Central memory CD8-positive, alpha-beta T cell (primary cell): ENCODE measurements around the gene TRIM47.

Source experiments
- ATAC-seq: fragments of 150-1000 bp; cut with Tn5 transposase; replicated peaks from 2 replicates; pipeline ENCODE4 v1.10.0; 2022; ENCODE audit warnings: mild to moderate bottlenecking, moderate FRiP score, moderate number of reproducible peaks; ENCODE audit not compliant: poor library complexity, severe bottlenecking; ENCODE audit errors: extremely low read depth
- DNase-seq, 2 donors: peaks; one replicate each; pipeline ENCODE4 v3.0.0; 2021; ENCODE audit warnings: low spot score in 2 of 2
- H3K27ac Mint-ChIP-seq: one replicate; pipeline ENCODE4 v1.8.0; 2022; ENCODE audit warnings: low read depth, mild to moderate bottlenecking, moderate library complexity, mixed read lengths
- H3K27me3 Mint-ChIP-seq: one replicate; pipeline ENCODE4 v1.8.0; 2022; ENCODE audit warnings: mixed read lengths
- H3K36me3 Mint-ChIP-seq: one replicate; pipeline ENCODE4 v1.8.0; 2022; ENCODE audit warnings: mild to moderate bottlenecking, moderate library complexity, mixed read lengths; ENCODE audit not compliant: insufficient read depth
- H3K4me1 Mint-ChIP-seq: one replicate; pipeline ENCODE4 v1.8.0; 2022; ENCODE audit warnings: mixed read lengths
- H3K4me3 Mint-ChIP-seq: one replicate; pipeline ENCODE4 v1.8.0; 2022; ENCODE audit warnings: mild to moderate bottlenecking, moderate library complexity, mixed read lengths
- H3K9me3 Mint-ChIP-seq: one replicate; pipeline ENCODE4 v1.8.0; 2022; ENCODE audit warnings: mixed read lengths

The TRIM47 gene

DNA sequence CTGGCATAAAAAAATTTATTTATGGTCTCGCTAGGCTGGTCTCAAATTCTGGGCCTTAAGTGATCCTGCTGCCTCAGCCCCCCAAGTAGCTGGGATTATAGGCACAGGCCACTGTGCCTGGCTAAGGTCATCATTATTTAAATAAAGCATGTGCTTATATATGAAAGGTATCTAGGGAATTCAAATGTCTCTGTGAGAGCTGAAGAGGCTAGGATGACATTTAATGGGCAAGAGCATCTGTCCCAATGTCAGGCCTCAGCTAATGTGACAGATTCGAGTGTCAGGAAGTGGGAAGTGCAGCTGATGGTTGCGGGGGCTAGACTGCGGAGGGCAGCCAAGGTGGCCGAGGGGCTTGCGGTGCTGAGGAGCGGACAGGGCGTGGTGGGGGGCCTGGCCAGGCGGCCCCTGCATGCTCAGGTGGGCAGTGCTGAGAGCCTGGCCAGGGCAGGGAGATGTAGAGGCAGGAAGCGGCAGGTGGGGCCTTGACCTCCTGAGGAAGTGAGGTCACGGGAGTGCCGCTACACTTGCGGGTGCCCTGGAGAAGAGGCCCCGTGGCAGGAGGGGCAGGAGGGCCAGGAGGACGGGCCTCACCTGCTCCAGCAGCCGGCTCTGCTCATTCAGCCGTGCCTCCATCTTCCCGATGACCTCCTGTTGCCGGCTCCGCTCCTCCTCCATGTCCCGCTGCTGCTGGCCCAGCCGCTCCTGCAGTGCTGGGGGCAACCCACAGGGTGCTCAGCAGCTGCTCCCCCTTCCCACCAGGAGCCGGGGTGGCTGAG is 38.9 kb upstream of the TRIM47 start:
- peak overlapping the region; percentile 16 for H3K4me3 Mint-ChIP-seq
- peak overlapping the region; percentile 19 for H3K27ac Mint-ChIP-seq
- peaks cover 2% of the 10 kb centered on the region for H3K36me3 Mint-ChIP-seq
- H3K9me3 Mint-ChIP-seq: no peaks in the 10 kb centered on the region
- no peaks in the 10 kb centered on the region for H3K27me3 Mint-ChIP-seq
- no peaks in the 10 kb centered on the region for H3K4me1 Mint-ChIP-seq
- no peak for ATAC-seq
- no peak for DNase-seq

DNA sequence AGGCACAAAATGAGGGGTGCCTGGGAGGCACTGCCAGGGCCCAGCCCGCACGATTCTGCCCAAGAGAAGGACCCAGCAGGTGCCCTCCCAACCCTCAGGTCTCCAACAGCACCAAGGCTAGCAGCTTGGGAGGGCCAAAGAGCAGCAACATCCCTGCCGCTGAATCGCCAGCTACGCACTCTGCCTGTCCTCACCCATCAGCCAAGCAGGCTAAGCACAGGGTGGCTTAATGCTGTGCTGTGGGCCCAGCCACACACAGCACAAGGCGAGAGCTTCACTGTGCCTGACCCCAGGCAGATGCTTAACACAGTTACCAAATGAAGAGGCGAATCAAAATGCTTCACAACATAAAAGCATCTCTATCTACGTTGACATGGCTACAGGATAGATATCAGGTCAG is 36.9 kb upstream of the TRIM47 start:
- H3K27me3 Mint-ChIP-seq: no peaks in the 10 kb centered on the region
- H3K27ac Mint-ChIP-seq: no peak overlapping the region
- DNase-seq: no peak
- H3K9me3 Mint-ChIP-seq: no peaks in the 10 kb centered on the region
- no peak overlapping the region for H3K4me3 Mint-ChIP-seq
- H3K36me3 Mint-ChIP-seq: peaks cover 2% of the 10 kb centered on the region
- no peak for ATAC-seq
- no peaks in the 10 kb centered on the region for H3K4me1 Mint-ChIP-seq

DNA sequence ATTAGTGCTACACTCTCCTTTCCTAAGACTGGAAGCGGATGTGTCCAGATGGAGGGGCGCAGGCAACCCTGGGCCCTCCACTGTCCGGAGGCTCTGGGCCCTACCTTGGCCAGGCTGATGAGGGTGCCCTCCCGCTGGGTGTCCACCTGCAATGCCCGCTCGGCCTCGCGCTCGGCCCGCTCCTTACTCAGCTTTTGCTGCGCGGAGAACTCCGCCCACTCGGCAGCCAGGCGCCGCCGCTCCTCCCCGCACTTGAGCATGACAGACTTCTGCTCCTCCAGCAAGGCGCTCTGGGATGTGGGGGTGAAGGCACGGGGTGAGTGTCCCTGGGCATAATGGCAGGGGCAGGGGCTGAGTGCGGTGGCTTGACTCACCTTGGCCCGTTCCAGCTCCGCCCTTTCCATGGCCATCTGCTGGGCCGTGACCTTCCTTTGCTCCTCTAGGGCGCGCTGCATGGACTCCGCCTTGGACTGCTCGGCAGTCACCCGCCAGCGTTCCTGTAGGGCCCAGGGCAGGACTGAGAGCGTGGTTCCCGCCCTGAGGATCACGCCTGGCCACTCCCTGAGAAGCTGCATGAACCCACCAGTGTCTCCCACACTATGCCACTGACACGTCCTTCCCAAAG is 36.4 kb upstream of the TRIM47 start:
- DNase-seq: no peak
- H3K36me3 Mint-ChIP-seq: peaks cover 2% of the 10 kb centered on the region
- no peaks in the 10 kb centered on the region for H3K9me3 Mint-ChIP-seq
- no peaks in the 10 kb centered on the region for H3K27me3 Mint-ChIP-seq
- no peak for ATAC-seq
- H3K27ac Mint-ChIP-seq: no peak overlapping the region
- H3K4me1 Mint-ChIP-seq: no peaks in the 10 kb centered on the region
- H3K4me3 Mint-ChIP-seq: no peak overlapping the region

DNA sequence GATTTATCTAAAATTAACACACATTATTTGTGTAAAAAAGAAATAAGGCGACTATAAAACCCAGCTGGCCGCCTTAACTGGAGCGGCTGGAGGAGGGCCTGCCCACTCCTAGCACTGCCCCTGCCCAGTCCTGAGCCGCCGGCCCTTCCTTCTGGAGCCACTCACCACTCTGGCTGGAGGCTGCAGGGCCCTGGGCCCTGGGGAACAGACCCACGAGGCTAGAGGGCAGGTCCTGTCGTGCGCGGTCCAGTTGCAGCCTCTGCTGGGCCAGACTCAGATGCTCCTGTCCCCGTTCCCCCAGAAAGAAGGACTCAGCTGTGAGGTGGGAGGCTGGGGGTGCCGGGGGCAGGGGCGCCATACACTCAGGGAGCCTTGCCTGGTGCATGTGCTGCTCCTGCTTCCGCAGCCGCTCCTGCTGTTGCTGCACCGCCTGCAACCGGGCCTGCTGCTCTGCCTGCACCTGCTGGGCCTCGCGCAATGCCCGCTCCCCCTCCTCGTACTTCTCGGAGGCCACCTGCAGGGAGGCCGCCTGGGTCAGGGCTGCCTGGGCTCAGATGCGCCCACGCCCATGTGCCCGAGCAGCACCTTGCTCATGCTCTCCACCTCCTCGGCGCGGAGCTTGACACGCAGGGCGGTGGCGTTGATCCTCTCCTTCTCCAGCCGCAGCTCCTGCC is 35.3 kb upstream of the TRIM47 start:
- H3K27me3 Mint-ChIP-seq: no peaks in the 10 kb centered on the region
- no peak overlapping the region for H3K4me3 Mint-ChIP-seq
- DNase-seq (no peak), ATAC-seq (no peak)
- no peaks in the 10 kb centered on the region for H3K9me3 Mint-ChIP-seq
- H3K4me1 Mint-ChIP-seq: no peaks in the 10 kb centered on the region
- H3K27ac Mint-ChIP-seq: no peak overlapping the region
- H3K36me3 Mint-ChIP-seq: peaks cover 2% of the 10 kb centered on the region

DNA sequence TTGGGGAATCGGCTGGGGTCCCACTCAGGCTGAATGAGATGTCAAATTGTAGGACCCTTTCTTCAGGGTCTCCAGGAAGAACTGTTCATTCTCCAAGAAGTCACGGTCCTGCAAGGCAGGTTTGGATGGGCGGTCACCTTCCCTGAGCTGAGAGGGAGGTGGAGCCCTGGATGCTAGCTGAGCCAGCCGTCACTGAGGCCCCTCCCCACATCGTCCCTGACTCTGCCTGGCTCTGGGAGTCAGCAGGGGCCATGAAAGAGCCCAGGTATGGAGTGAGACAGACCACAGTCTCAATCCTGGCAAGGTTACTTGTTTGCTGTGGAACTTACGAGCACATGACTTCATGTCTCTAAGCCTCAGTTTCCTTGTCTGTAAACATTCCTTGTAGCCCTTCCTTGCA is 32.3 kb upstream of the TRIM47 start:
- H3K27ac Mint-ChIP-seq: no peak overlapping the region
- ATAC-seq: no peak
- no peaks in the 10 kb centered on the region for H3K4me1 Mint-ChIP-seq
- no peaks in the 10 kb centered on the region for H3K27me3 Mint-ChIP-seq
- H3K4me3 Mint-ChIP-seq: no peak overlapping the region
- H3K36me3 Mint-ChIP-seq: peaks cover 4% of the 10 kb centered on the region
- no peak for DNase-seq
- H3K9me3 Mint-ChIP-seq: no peaks in the 10 kb centered on the region

DNA sequence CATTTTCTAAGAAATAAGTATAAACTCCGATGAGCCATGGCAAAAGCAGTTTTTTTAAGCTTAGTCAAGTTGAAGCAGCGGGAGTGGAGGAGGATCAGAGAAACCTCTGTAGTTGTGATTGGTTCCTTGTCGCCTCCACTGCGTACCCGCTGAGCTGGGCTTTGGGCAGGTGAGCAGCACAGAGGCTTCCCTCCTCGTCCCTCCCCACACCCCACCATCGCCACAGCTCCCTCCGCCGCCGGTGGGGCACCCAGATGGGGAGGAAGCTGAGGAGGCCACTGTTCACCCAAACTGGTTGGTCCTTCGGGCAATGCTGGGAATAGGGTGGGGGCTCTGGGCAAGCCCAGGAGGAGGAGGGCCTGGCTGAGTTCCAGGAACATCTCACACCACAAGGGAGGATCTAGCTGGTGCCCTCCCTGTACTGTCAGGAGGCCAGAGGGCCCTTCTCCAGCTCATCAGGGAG is 31.5 kb upstream of the TRIM47 start:
- ATAC-seq: no peak
- Mint-ChIP-seq H3K27ac (no peak overlapping the region), H3K9me3 (no peaks in the 10 kb centered on the region), H3K36me3 (peaks cover 3% of the 10 kb centered on the region), H3K27me3 (no peaks in the 10 kb centered on the region), H3K4me3 (no peak overlapping the region), H3K4me1 (peaks cover 1% of the 10 kb centered on the region)
- DNase-seq: no peak

DNA sequence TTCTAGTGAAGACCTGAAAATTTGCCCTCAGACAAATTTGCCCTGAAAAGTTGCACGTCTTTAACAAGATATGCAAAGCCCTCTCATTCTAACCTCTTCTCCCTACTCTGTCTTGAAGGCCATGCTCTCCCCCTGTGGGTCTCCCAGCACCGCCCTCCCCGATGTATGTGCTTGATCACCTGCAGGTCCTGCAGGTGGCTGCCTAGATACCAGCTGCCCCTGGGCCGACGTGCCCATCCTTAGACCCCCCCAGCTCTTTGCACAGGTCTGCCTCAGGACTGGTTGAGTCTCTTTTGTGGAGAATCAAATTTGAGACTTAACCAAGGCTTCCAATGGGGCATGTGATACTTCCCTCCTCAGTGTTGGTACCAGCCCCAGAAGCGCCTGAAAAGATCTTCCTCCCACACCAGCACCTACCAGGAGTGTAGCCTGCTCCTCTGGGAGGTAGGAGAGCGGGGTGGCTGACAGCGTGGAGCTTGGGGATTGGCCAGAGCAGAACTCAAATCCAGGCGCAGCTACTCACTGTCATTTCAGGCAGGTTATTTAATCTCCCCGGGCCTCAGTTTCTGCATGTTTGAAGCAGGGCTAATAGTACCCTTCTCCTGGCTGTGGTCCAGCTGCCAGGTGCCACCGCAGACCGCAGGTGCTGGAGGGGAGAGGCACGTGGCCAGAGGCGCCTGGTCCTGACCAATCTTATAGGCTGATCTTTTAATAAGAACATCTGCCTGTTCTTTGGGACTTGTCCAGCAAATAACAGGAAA is 30.9 kb upstream of the TRIM47 start:
- Mint-ChIP-seq H3K27ac (no peak overlapping the region), H3K36me3 (peaks cover 9% of the 10 kb centered on the region), H3K4me3 (no peak overlapping the region), H3K27me3 (no peaks in the 10 kb centered on the region), H3K4me1 (peaks cover 7% of the 10 kb centered on the region), H3K9me3 (no peaks in the 10 kb centered on the region)
- no peak for DNase-seq
- no peak for ATAC-seq

DNA sequence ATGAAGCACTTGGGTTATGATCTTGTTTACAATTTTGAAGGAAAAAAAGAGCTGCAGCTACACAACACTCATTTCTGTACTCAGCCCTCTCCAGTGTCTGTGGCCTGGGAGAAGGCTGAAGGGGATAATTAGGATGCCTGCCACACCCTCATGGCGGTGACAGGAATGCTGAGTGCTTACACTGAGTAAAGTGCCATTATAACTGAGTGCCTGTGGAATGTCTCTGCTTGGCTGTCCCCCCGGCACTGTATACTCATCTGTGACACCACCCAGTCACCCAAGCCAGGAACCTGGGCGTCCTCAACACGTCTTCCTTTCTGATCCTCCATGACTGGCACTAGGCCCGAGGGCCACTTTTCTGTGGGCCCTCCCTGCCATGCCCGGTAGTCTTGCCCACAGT is 29.8 kb upstream of the TRIM47 start:
- no peaks in the 10 kb centered on the region for H3K27me3 Mint-ChIP-seq
- no peak for DNase-seq
- no peaks in the 10 kb centered on the region for H3K9me3 Mint-ChIP-seq
- no peak for ATAC-seq
- peak overlapping the region; percentile 29 for H3K27ac Mint-ChIP-seq
- H3K4me1 Mint-ChIP-seq: peaks cover 12% of the 10 kb centered on the region
- H3K36me3 Mint-ChIP-seq: peaks cover 13% of the 10 kb centered on the region
- H3K4me3 Mint-ChIP-seq: no peak overlapping the region

DNA sequence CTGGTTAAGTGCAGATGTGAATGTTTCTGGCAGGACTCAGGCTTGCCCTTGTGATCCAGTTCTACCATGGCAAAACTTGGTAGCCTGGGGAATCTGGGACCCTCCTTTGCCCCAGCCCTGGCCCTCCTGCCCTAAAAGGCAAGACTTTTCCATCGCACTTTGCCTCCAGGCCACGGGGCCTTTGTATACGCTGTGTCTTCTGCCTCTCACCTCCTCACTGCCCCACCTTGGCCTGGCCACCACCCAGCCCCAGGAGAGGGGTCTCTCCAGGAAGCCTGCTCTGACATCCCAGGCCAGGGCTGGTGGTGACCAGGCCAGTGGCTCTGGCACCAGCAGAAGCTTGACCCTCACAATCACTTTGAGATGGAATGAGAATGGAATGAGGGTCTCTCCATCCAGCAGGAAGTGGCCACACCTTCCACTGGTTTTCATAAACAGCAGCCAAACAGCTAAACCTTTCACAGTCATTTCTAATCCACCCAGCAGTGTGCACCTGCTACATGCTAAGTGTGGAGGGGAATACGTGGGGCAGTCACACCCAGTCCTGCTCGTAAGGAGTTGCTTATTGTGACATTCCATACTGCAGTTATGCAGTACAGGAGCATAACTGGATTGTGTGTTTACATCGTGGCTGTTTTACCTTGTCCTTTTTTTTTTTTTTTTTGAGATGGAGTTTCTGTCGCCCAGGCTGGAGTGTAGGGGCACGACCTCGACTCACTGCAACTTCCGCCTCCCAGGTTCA is 27.9 kb upstream of the TRIM47 start:
- peaks cover 12% of the 10 kb centered on the region for H3K4me1 Mint-ChIP-seq
- H3K27me3 Mint-ChIP-seq: no peaks in the 10 kb centered on the region
- peak overlapping the region; percentile 29 for H3K27ac Mint-ChIP-seq
- H3K4me3 Mint-ChIP-seq: peak overlapping the region; percentile 32
- no peak for ATAC-seq
- no peak for DNase-seq
- H3K9me3 Mint-ChIP-seq: no peaks in the 10 kb centered on the region
- peaks cover 13% of the 10 kb centered on the region for H3K36me3 Mint-ChIP-seq

DNA sequence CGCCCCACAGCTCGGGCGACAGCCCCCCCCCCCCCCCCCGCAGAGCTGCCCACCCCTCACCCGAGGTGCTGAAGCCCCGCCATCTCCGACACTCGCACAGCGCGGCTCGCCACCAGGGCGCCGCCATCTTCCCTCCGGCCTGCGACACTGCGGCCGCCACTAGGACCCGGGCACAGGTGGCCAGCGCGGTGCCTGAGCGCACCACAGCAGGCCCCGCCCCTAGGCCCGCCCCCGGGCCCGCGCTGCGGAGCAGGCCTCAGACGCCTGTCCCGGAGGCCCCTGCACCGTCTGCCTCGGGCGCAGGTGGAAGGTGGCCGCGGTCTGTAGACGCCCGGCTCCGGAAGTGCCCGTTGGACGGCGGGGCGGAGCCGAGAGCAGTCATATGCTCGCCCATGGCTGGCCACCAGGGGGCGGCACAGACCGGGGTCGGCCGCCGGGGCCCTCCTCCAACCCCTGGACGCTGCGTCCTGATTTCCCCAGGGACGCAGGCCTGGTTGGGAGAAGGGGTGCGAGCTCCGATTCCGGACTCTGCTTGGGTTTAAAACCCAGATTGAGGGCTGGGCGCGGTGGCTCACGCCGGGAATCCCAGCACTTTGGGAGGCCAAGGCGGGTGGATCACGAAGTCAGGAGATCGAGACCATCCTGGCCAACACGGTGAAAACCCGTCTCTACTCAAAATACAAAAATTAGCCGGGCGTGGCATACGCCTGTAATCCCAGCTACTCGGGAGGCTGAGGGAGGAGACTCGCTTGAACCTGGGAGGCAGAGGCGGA is 26.6 kb upstream of the TRIM47 start, which contains the start of gene MRPL38:
Gene MRPL38 (minus strand): TSS at position 136 of the 773 bp plus-strand sequence. CDS start 9 bp downstream, at position 127.
- no peaks in the 10 kb centered on the region for H3K27me3 Mint-ChIP-seq
- DNase-seq (peak; percentile 93 to 94), ATAC-seq (peak; percentile 99)
- H3K4me1 Mint-ChIP-seq: peaks cover 12% of the 10 kb centered on the region
- peaks cover 26% of the 10 kb centered on the region for H3K36me3 Mint-ChIP-seq
- no peaks in the 10 kb centered on the region for H3K9me3 Mint-ChIP-seq
- peak within 1 kb of the TSS; percentile 90 for H3K4me3 Mint-ChIP-seq
- peak within 1 kb of the TSS; percentile 93 for H3K27ac Mint-ChIP-seq

DNA sequence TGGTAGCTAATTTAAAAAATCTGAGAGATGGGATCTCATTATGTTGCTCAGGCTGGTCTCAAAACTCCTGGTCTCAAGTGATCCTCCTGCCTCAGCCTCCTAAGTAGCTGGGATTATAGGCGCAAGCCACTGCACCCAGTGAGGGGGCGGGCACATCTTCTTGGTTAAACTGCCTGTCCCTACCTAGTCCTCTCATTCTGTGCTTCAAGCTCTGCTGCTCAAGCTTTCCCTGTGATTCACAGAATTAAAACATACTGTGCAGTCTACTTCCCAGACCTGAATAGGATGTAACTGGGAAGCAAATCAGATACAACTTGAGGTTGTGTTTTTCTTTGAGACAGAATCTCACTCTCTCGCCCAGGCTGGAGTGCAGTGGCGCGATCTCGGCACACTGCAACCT is 24.0 kb upstream of the TRIM47 start:
- peaks cover 23% of the 10 kb centered on the region for H3K4me1 Mint-ChIP-seq
- H3K27me3 Mint-ChIP-seq: no peaks in the 10 kb centered on the region
- no peak overlapping the region for H3K27ac Mint-ChIP-seq
- H3K36me3 Mint-ChIP-seq: peaks cover 32% of the 10 kb centered on the region
- ATAC-seq: no peak
- H3K4me3 Mint-ChIP-seq: no peak overlapping the region
- H3K9me3 Mint-ChIP-seq: no peaks in the 10 kb centered on the region
- no peak for DNase-seq
